Endodermal cell (in vitro differentiated cells): Measurements from ENCODE around the gene PTPRM. TPM values are rescaled to one million over a fixed set of nuclear protein-coding genes. Genes with fewer than 3 reads are reported as not detected.

Experiments
- DNase-seq: peaks from one replicate; pipeline ENCODE4 v3.0.0-alpha.2; 2017
- H3K27ac ChIP-seq: 2 replicates; pipeline ENCODE4 v1.5.1; 2013; ENCODE audit warnings: mild to moderate bottlenecking, low read depth, low read length, moderate library complexity
- H3K27me3 ChIP-seq: 2 replicates; pipeline ENCODE4 v1.6.1; 2013; ENCODE audit warnings: mild to moderate bottlenecking, low read length, moderate library complexity; ENCODE audit not compliant: insufficient read depth, control insufficient read depth, poor library complexity, severe bottlenecking
- H3K36me3 ChIP-seq: 2 replicates; pipeline ENCODE4 v1.7.0; 2013; ENCODE audit warnings: mild to moderate bottlenecking, low read length, moderate library complexity; ENCODE audit not compliant: control insufficient read depth, insufficient read depth
- H3K4me1 ChIP-seq: one replicate; pipeline ENCODE4 v1.7.0; 2013; ENCODE audit warnings: low read length; ENCODE audit not compliant: control insufficient read depth, insufficient read depth
- H3K4me3 ChIP-seq: 2 replicates; pipeline ENCODE4 v1.5.1; 2013; ENCODE audit warnings: mild to moderate bottlenecking, low read length, moderate library complexity
- H3K9ac ChIP-seq: 2 replicates; pipeline ENCODE4 v1.6.1; 2013; ENCODE audit warnings: mild to moderate bottlenecking, low read length, moderate library complexity; ENCODE audit not compliant: poor library complexity, severe bottlenecking; ENCODE audit errors: extremely low read depth
- H3K9me3 ChIP-seq: 2 replicates; pipeline ENCODE4 v1.6.1; 2013; ENCODE audit warnings: mild to moderate bottlenecking, low read length, moderate library complexity; ENCODE audit not compliant: control insufficient read depth
- H3K27ac Mint-ChIP-seq: 2 replicates; pipeline ENCODE4 v1.8.0; 2020; ENCODE audit warnings: mixed read lengths
- H3K27me3 Mint-ChIP-seq: 2 replicates; pipeline ENCODE4 v1.8.0; 2021; ENCODE audit warnings: mild to moderate bottlenecking, mixed read lengths; ENCODE audit not compliant: insufficient read depth
- H3K36me3 Mint-ChIP-seq: 2 replicates; pipeline ENCODE4 v1.8.0; 2020; ENCODE audit warnings: low read depth, mixed read lengths
- H3K4me1 Mint-ChIP-seq: 2 replicates; pipeline ENCODE4 v1.8.0; 2020; ENCODE audit warnings: mixed read lengths
- H3K4me3 Mint-ChIP-seq: 2 replicates; pipeline ENCODE4 v1.8.0; 2020; ENCODE audit warnings: mild to moderate bottlenecking, moderate library complexity, mixed read lengths
- H3K9me3 Mint-ChIP-seq: 2 replicates; pipeline ENCODE4 v1.8.0; 2020; ENCODE audit warnings: mild to moderate bottlenecking, mixed read lengths
- CTCF ChIP-seq: fragments of 200-600 bp; sonication (generic); conservative IDR thresholded peaks from 2 replicates; pipeline ENCODE4 v1.5.0; 2021; ENCODE audit warnings: antibody characterized with exemption, mild to moderate bottlenecking
- WGBS, 2 experiments: methylation state at CpG; one replicate each; pipeline versions ENCODE4 v1.1.5 to v1.1.7; 2013; ENCODE audit warnings: missing lambda C conversion rate in 2 of 2, mixed read lengths in 1 of 2; ENCODE audit not compliant: insufficient coverage in 1 of 2, insufficient read length in 1 of 2; 5-methylcytosine and 5-hydroxymethylcytosine counted together
- total RNA-seq, 2 donors: library from RNA; stranded (reverse); fragmentation: NEBNext Ultra II Directional in 1 of 2; extraction: Animal tissue kit (Norgen Biotek cat#: 25700) in 1 of 2; gene quantifications; 2 replicates in 1 of 2; 3 replicates in 1 of 2; pipeline ENCODE4 v1.2.1, GENCODE V29; 2021

PTPRM gene
- total RNA-seq, 2 donors from 2014 or later, result 47.2 to 57.6 TPM

- 94% methylated on average over 2 of the region's 2 CpGs; no CpG with 5 or more reads in 1 of the 2 experiments for WGBS, 2 experiments
- Histone ChIP-seq H3K9me3 (no peaks in the 10 kb centered on the region), H3K27ac (no peak overlapping the region), H3K9ac (no peak overlapping the region), H3K36me3 (peaks cover 20% of the 10 kb centered on the region), H3K4me3 (no peak overlapping the region), H3K27me3 (no peaks in the 10 kb centered on the region), H3K4me1 (peaks cover 7% of the 10 kb centered on the region)
- no peak for DNase-seq
- H3K27ac Mint-ChIP-seq, result no peak overlapping the region
- H3K36me3 Mint-ChIP-seq, result peaks cover 4% of the 10 kb centered on the region
- H3K27me3 Mint-ChIP-seq, result no peaks in the 10 kb centered on the region
- H3K4me1 Mint-ChIP-seq, result peaks cover 24% of the 10 kb centered on the region
- no peak for TF ChIP-seq CTCF
- no peak overlapping the region for H3K4me3 Mint-ChIP-seq
- H3K9me3 Mint-ChIP-seq, result no peaks in the 10 kb centered on the region
These were observed 682.7 kb downstream of the PTPRM start for GRCh38 chr18:8249811-8250210.

- no peak for TF ChIP-seq CTCF
- H3K27ac ChIP-seq, result no peak overlapping the region
- no peaks in the 10 kb centered on the region for H3K9me3 Mint-ChIP-seq
- no peak overlapping the region for H3K4me3 Mint-ChIP-seq
- H3K4me1 Mint-ChIP-seq, result peaks cover 21% of the 10 kb centered on the region
- no peaks in the 10 kb centered on the region for H3K27me3 Mint-ChIP-seq
- peaks cover 28% of the 10 kb centered on the region for H3K36me3 ChIP-seq
- peaks cover 4% of the 10 kb centered on the region for H3K36me3 Mint-ChIP-seq
- H3K27ac Mint-ChIP-seq, result no peak overlapping the region
- H3K4me3 ChIP-seq, result no peak overlapping the region
- H3K27me3 ChIP-seq, result no peaks in the 10 kb centered on the region
- H3K9ac ChIP-seq, result no peak overlapping the region
- no peak for DNase-seq
- 97% methylated on average over 3 of the region's 3 CpGs; no CpG with 5 or more reads in 1 of the 2 experiments for WGBS, 2 experiments
- H3K4me1 ChIP-seq, result peaks cover 7% of the 10 kb centered on the region
- H3K9me3 ChIP-seq, result no peaks in the 10 kb centered on the region
These were observed 685.3 kb downstream of the PTPRM start for GRCh38 chr18:8252371-8252770.

- no peaks in the 10 kb centered on the region for H3K27me3 Mint-ChIP-seq
- H3K4me1 Mint-ChIP-seq, result peaks cover 7% of the 10 kb centered on the region
- Histone ChIP-seq H3K27ac (no peak overlapping the region), H3K36me3 (peaks cover 39% of the 10 kb centered on the region), H3K9me3 (no peaks in the 10 kb centered on the region), H3K4me3 (no peak overlapping the region), H3K27me3 (no peaks in the 10 kb centered on the region), H3K4me1 (no peaks in the 10 kb centered on the region), H3K9ac (no peak overlapping the region)
- WGBS, 2 experiments, result 100% methylated on average over 1 of the region's 1 CpG; no CpG with 5 or more reads in 1 of the 2 experiments
- H3K27ac Mint-ChIP-seq, result no peak overlapping the region
- no peak overlapping the region for H3K4me3 Mint-ChIP-seq
- no peaks in the 10 kb centered on the region for H3K9me3 Mint-ChIP-seq
- DNase-seq, result no peak
- peaks cover 7% of the 10 kb centered on the region for H3K36me3 Mint-ChIP-seq
- TF ChIP-seq CTCF, result no peak
These were observed 686.8 kb downstream of the PTPRM start for GRCh38 chr18:8253944-8254343.
